Activated T-helper 1 cell treated with anti-CD3 and anti-CD28 coated beads, Interleukin-12 subunit alpha, Interleukin-12 subunit beta, Interleukin-2, Interleukin-4 antibody, amounts not matched to agents 30 ng/mL and 10 ng/mL and 1 ng/mL, durations not matched to agents 14 hours and 24 hours and 36 hours (primary cell): Measurements from ENCODE around the gene SUCLG2. TPM values are rescaled to one million over a fixed set of nuclear protein-coding genes. Genes with fewer than 3 reads are reported as not detected.
"Not testable (repeated sequence)": the region's sequence is repeated elsewhere in the genome, so short reads cannot be mapped to it uniquely, and the experiment has no call there.

ENCODE experiments used
- DNase-seq: peaks from one replicate; pipeline ENCODE4 v3.0.0; 2021; ENCODE audit warnings: low spot score
- H3K27ac Mint-ChIP-seq: one replicate; pipeline ENCODE4 v1.8.0; 2021; ENCODE audit warnings: mild to moderate bottlenecking, mixed read lengths
- H3K27me3 Mint-ChIP-seq: one replicate; pipeline ENCODE4 v1.8.0; 2022; ENCODE audit warnings: mild to moderate bottlenecking, moderate library complexity, mixed read lengths; ENCODE audit not compliant: insufficient read depth
- H3K36me3 Mint-ChIP-seq: one replicate; pipeline ENCODE4 v1.8.0; 2021; ENCODE audit warnings: low read depth, mixed read lengths
- H3K4me1 Mint-ChIP-seq: one replicate; pipeline ENCODE4 v1.8.0; 2021; ENCODE audit warnings: low read depth, mixed read lengths
- H3K4me3 Mint-ChIP-seq: one replicate; pipeline ENCODE4 v1.8.0; 2021; ENCODE audit warnings: mild to moderate bottlenecking, moderate library complexity, mixed read lengths
- H3K9me3 Mint-ChIP-seq: one replicate; pipeline ENCODE4 v1.8.0; 2021; ENCODE audit warnings: mixed read lengths
- intact Hi-C: fragments of 100-400 bp; cut with micrococcal nuclease; formaldehyde crosslinking; loops from one replicate; pipeline ENCODE4 v1.15.1; 2024
- total RNA-seq: library from RNA; stranded (reverse); gene quantifications from 2 replicates; pipeline ENCODE4 v1.2.3, GENCODE V29; 2022

SUCLG2 gene
- total RNA-seq, 1 donor from 2014 or later = 30.3 TPM

GRCh38 chr3:67598814-67599556, 55.4 kb downstream of the SUCLG2 start:
- intact Hi-C loops = no loop called here
- H3K4me3 Mint-ChIP-seq = no peak overlapping the region
- H3K9me3 Mint-ChIP-seq = no peaks in the 10 kb centered on the region
- no peaks in the 10 kb centered on the region for H3K27me3 Mint-ChIP-seq
- H3K4me1 Mint-ChIP-seq = peaks cover 47% of the 10 kb centered on the region
- no peak for DNase-seq
- no peak overlapping the region for H3K27ac Mint-ChIP-seq
- peaks cover 38% of the 10 kb centered on the region for H3K36me3 Mint-ChIP-seq

- H3K27ac Mint-ChIP-seq = no peak overlapping the region
- no peak for DNase-seq
- H3K4me3 Mint-ChIP-seq = no peak overlapping the region
- H3K27me3 Mint-ChIP-seq = no peaks in the 10 kb centered on the region
- H3K4me1 Mint-ChIP-seq = peaks cover 29% of the 10 kb centered on the region
- intact Hi-C loops = no loop called here
- H3K36me3 Mint-ChIP-seq = peaks cover 43% of the 10 kb centered on the region
- H3K9me3 Mint-ChIP-seq = no peaks in the 10 kb centered on the region
Measured at GRCh38 chr3:67595424-67595823, 59.0 kb downstream of the SUCLG2 start.

- no peak overlapping the region for H3K4me3 Mint-ChIP-seq
- peaks cover 13% of the 10 kb centered on the region for H3K4me1 Mint-ChIP-seq
- no peak for DNase-seq
- no peaks in the 10 kb centered on the region for H3K9me3 Mint-ChIP-seq
- H3K36me3 Mint-ChIP-seq = peaks cover 30% of the 10 kb centered on the region
- intact Hi-C loops = no loop called here
- H3K27me3 Mint-ChIP-seq = no peaks in the 10 kb centered on the region
- H3K27ac Mint-ChIP-seq = no peak overlapping the region
Measured at GRCh38 chr3:67593761-67594234, 60.6 kb downstream of the SUCLG2 start.

GRCh38 chr3:67592057-67592456, 62.4 kb downstream of the SUCLG2 start:
- H3K4me3 Mint-ChIP-seq = no peak overlapping the region

GRCh38 chr3:67587811-67588210, 66.6 kb downstream of the SUCLG2 start:
- Mint-ChIP-seq H3K27ac (no peak overlapping the region), H3K36me3 (peaks cover 31% of the 10 kb centered on the region)
- intact Hi-C loops = no loop called here

More at GRCh38 chr3:67592057-67592456, 62.4 kb downstream of the SUCLG2 start:
- peaks cover 9% of the 10 kb centered on the region for H3K4me1 Mint-ChIP-seq
- H3K36me3 Mint-ChIP-seq = peaks cover 27% of the 10 kb centered on the region
- H3K27me3 Mint-ChIP-seq = no peaks in the 10 kb centered on the region
- intact Hi-C loops = no loop called here
- DNase-seq = no peak
- H3K9me3 Mint-ChIP-seq = no peaks in the 10 kb centered on the region
- H3K27ac Mint-ChIP-seq = no peak overlapping the region

GRCh38 chr3:67587301-67587700, 67.1 kb downstream of the SUCLG2 start:
- no peaks in the 10 kb centered on the region for H3K9me3 Mint-ChIP-seq
- H3K27me3 Mint-ChIP-seq = no peaks in the 10 kb centered on the region
- no peaks in the 10 kb centered on the region for H3K4me1 Mint-ChIP-seq
- H3K36me3 Mint-ChIP-seq = peaks cover 33% of the 10 kb centered on the region
- DNase-seq = no peak
- intact Hi-C loops = no loop called here
- no peak overlapping the region for H3K4me3 Mint-ChIP-seq
- H3K27ac Mint-ChIP-seq = no peak overlapping the region

More at GRCh38 chr3:67587811-67588210, 66.6 kb downstream of the SUCLG2 start:
- H3K4me1 Mint-ChIP-seq = no peaks in the 10 kb centered on the region
- no peak overlapping the region for H3K4me3 Mint-ChIP-seq
- no peak for DNase-seq
- no peaks in the 10 kb centered on the region for H3K27me3 Mint-ChIP-seq
- H3K9me3 Mint-ChIP-seq = no peaks in the 10 kb centered on the region

- H3K4me3 Mint-ChIP-seq, DNase-seq, H3K4me1 Mint-ChIP-seq, intact Hi-C loops, H3K9me3 Mint-ChIP-seq, H3K27me3 Mint-ChIP-seq, H3K27ac Mint-ChIP-seq: not testable (repeated sequence)
- peaks cover 30% of the 10 kb centered on the region for H3K36me3 Mint-ChIP-seq
Measured at GRCh38 chr3:67584608-67585007, 69.8 kb downstream of the SUCLG2 start.

- H3K4me3 Mint-ChIP-seq = no peak overlapping the region
- H3K9me3 Mint-ChIP-seq = no peaks in the 10 kb centered on the region
- intact Hi-C loops = no loop called here
- no peaks in the 10 kb centered on the region for H3K27me3 Mint-ChIP-seq
- no peak overlapping the region for H3K27ac Mint-ChIP-seq
- H3K36me3 Mint-ChIP-seq = peaks cover 30% of the 10 kb centered on the region
- H3K4me1 Mint-ChIP-seq = no peaks in the 10 kb centered on the region
- DNase-seq = no peak
Measured at GRCh38 chr3:67580430-67581000, 73.9 kb downstream of the SUCLG2 start.

GRCh38 chr3:67578416-67578815, 76.0 kb downstream of the SUCLG2 start:
- H3K4me1 Mint-ChIP-seq = no peaks in the 10 kb centered on the region
- H3K27ac Mint-ChIP-seq = no peak overlapping the region
- H3K27me3 Mint-ChIP-seq = no peaks in the 10 kb centered on the region
- peaks cover 3% of the 10 kb centered on the region for H3K9me3 Mint-ChIP-seq
- H3K4me3 Mint-ChIP-seq = no peak overlapping the region
- intact Hi-C loops = no loop called here
- peaks cover 34% of the 10 kb centered on the region for H3K36me3 Mint-ChIP-seq
- no peak for DNase-seq

- Mint-ChIP-seq H3K4me1 (peaks cover 4% of the 10 kb centered on the region), H3K9me3 (peaks cover 9% of the 10 kb centered on the region), H3K4me3 (no peak overlapping the region), H3K27ac (no peak overlapping the region), H3K27me3 (no peaks in the 10 kb centered on the region), H3K36me3 (peaks cover 35% of the 10 kb centered on the region)
- intact Hi-C loops = no loop called here
- no peak for DNase-seq
Measured at GRCh38 chr3:67576441-67576840, 78.0 kb downstream of the SUCLG2 start.

GRCh38 chr3:67569324-67569723, 85.1 kb downstream of the SUCLG2 start:
- H3K4me3 Mint-ChIP-seq = no peak overlapping the region
- peaks cover 33% of the 10 kb centered on the region for H3K9me3 Mint-ChIP-seq
- peaks cover 4% of the 10 kb centered on the region for H3K4me1 Mint-ChIP-seq
- intact Hi-C loops = no loop called here
- no peaks in the 10 kb centered on the region for H3K27me3 Mint-ChIP-seq
- H3K36me3 Mint-ChIP-seq = peaks cover 34% of the 10 kb centered on the region
- no peak for DNase-seq
- H3K27ac Mint-ChIP-seq = no peak overlapping the region

- peaks cover 30% of the 10 kb centered on the region for H3K9me3 Mint-ChIP-seq
- no peak for DNase-seq
- peaks cover 32% of the 10 kb centered on the region for H3K36me3 Mint-ChIP-seq
- no peak overlapping the region for H3K27ac Mint-ChIP-seq
- intact Hi-C loops = no loop called here
- H3K27me3 Mint-ChIP-seq = no peaks in the 10 kb centered on the region
- H3K4me3 Mint-ChIP-seq = no peak overlapping the region
- H3K4me1 Mint-ChIP-seq = peaks cover 4% of the 10 kb centered on the region
Measured at GRCh38 chr3:67567893-67568292, 86.5 kb downstream of the SUCLG2 start.

GRCh38 chr3:67564973-67565372, 89.4 kb downstream of the SUCLG2 start:
- Mint-ChIP-seq H3K9me3 (peaks cover 11% of the 10 kb centered on the region), H3K27me3 (no peaks in the 10 kb centered on the region), H3K36me3 (peaks cover 20% of the 10 kb centered on the region), H3K27ac (no peak overlapping the region), H3K4me1 (peaks cover 7% of the 10 kb centered on the region), H3K4me3 (no peak overlapping the region)
- DNase-seq = no peak
- intact Hi-C loops = no loop called here
